Memory B cell (primary cell): ENCODE results near the gene ARHGAP6.

Experiments used
- ATAC-seq: fragments of 150-1000 bp; cut with Tn5 transposase; 2 replicates; pipeline ENCODE4 v1.10.0; 2021; ENCODE audit warnings: low read depth, mild to moderate bottlenecking, moderate library complexity
- DNase-seq, 2 donors: peaks; one replicate each; pipeline ENCODE4 v3.0.0; 2022; ENCODE audit warnings: low spot score in 2 of 2
- H3K27ac Mint-ChIP-seq: one replicate; pipeline ENCODE4 v1.8.0; 2022; ENCODE audit warnings: mild to moderate bottlenecking, moderate library complexity, mixed read lengths
- H3K27me3 Mint-ChIP-seq: one replicate; pipeline ENCODE4 v1.8.0; 2022; ENCODE audit warnings: mixed read lengths
- H3K36me3 Mint-ChIP-seq: one replicate; pipeline ENCODE4 v1.8.0; 2022; ENCODE audit warnings: mild to moderate bottlenecking, mixed read lengths
- H3K4me1 Mint-ChIP-seq: one replicate; pipeline ENCODE4 v1.8.0; 2022; ENCODE audit warnings: mixed read lengths
- H3K4me3 Mint-ChIP-seq: one replicate; pipeline ENCODE4 v1.8.0; 2022; ENCODE audit warnings: mild to moderate bottlenecking, moderate library complexity, mixed read lengths
- H3K9me3 Mint-ChIP-seq: one replicate; pipeline ENCODE4 v1.8.0; 2022; ENCODE audit warnings: mixed read lengths

ARHGAP6 gene

GRCh38 chrX:11422525-11422857 lies 243.2 kb downstream of the ARHGAP6 start:
- no peaks in the 10 kb centered on the region for H3K27me3 Mint-ChIP-seq
- H3K36me3 Mint-ChIP-seq = no peaks in the 10 kb centered on the region
- H3K4me3 Mint-ChIP-seq = no peak overlapping the region
- H3K4me1 Mint-ChIP-seq = peaks cover 22% of the 10 kb centered on the region
- ATAC-seq (no peak), DNase-seq (no peak)
- H3K9me3 Mint-ChIP-seq = no peaks in the 10 kb centered on the region
- H3K27ac Mint-ChIP-seq = peak overlapping the region; percentile 26

- Mint-ChIP-seq H3K4me3 (no peak overlapping the region), H3K27ac (no peak overlapping the region), H3K27me3 (no peaks in the 10 kb centered on the region), H3K36me3 (no peaks in the 10 kb centered on the region), H3K9me3 (no peaks in the 10 kb centered on the region), H3K4me1 (peaks cover 23% of the 10 kb centered on the region)
- ATAC-seq = no peak
- DNase-seq = no peak
Measured at GRCh38 chrX:11421805-11422524, 243.8 kb downstream of the ARHGAP6 start.

- no peaks in the 10 kb centered on the region for H3K27me3 Mint-ChIP-seq
- no peaks in the 10 kb centered on the region for H3K36me3 Mint-ChIP-seq
- H3K27ac Mint-ChIP-seq = no peak overlapping the region
- H3K4me1 Mint-ChIP-seq = peaks cover 16% of the 10 kb centered on the region
- H3K9me3 Mint-ChIP-seq = no peaks in the 10 kb centered on the region
- DNase-seq (no peak), ATAC-seq (no peak)
- H3K4me3 Mint-ChIP-seq = no peak overlapping the region
Measured at GRCh38 chrX:11420851-11421250, 244.9 kb downstream of the ARHGAP6 start.

GRCh38 chrX:11419102-11419501 lies 246.6 kb downstream of the ARHGAP6 start:
- Mint-ChIP-seq H3K27me3 (no peaks in the 10 kb centered on the region), H3K36me3 (no peaks in the 10 kb centered on the region), H3K4me1 (peaks cover 12% of the 10 kb centered on the region), H3K4me3 (no peak overlapping the region), H3K27ac (no peak overlapping the region), H3K9me3 (no peaks in the 10 kb centered on the region)
- ATAC-seq (no peak), DNase-seq (no peak)

GRCh38 chrX:11416600-11416999 lies 249.1 kb downstream of the ARHGAP6 start:
- Mint-ChIP-seq H3K27me3 (no peaks in the 10 kb centered on the region), H3K27ac (no peak overlapping the region), H3K4me1 (peaks cover 2% of the 10 kb centered on the region), H3K36me3 (no peaks in the 10 kb centered on the region), H3K4me3 (no peak overlapping the region), H3K9me3 (no peaks in the 10 kb centered on the region)
- ATAC-seq = no peak
- DNase-seq = no peak

- H3K36me3 Mint-ChIP-seq = peaks cover 2% of the 10 kb centered on the region
- no peak for DNase-seq
Measured at GRCh38 chrX:11414091-11414490, 251.6 kb downstream of the ARHGAP6 start.

GRCh38 chrX:11412715-11413623 lies 252.8 kb downstream of the ARHGAP6 start:
- Mint-ChIP-seq H3K36me3 (peaks cover 2% of the 10 kb centered on the region), H3K4me1 (peaks cover 5% of the 10 kb centered on the region), H3K27ac (no peak overlapping the region), H3K4me3 (no peak overlapping the region), H3K9me3 (no peaks in the 10 kb centered on the region), H3K27me3 (no peaks in the 10 kb centered on the region)
- DNase-seq = no peak
- ATAC-seq = no peak

More at GRCh38 chrX:11414091-11414490, 251.6 kb downstream of the ARHGAP6 start:
- Mint-ChIP-seq H3K4me1 (peaks cover 2% of the 10 kb centered on the region), H3K4me3 (no peak overlapping the region), H3K9me3 (no peaks in the 10 kb centered on the region), H3K27me3 (no peaks in the 10 kb centered on the region), H3K27ac (no peak overlapping the region)
- no peak for ATAC-seq

GRCh38 chrX:11409957-11410356 lies 255.8 kb downstream of the ARHGAP6 start:
- H3K27ac Mint-ChIP-seq = no peak overlapping the region
- peaks cover 13% of the 10 kb centered on the region for H3K4me1 Mint-ChIP-seq
- no peak for ATAC-seq
- no peak for DNase-seq
- H3K9me3 Mint-ChIP-seq = no peaks in the 10 kb centered on the region
- no peak overlapping the region for H3K4me3 Mint-ChIP-seq
- H3K36me3 Mint-ChIP-seq = peaks cover 2% of the 10 kb centered on the region
- H3K27me3 Mint-ChIP-seq = no peaks in the 10 kb centered on the region

- Mint-ChIP-seq H3K27ac (no peak overlapping the region), H3K36me3 (peaks cover 2% of the 10 kb centered on the region), H3K27me3 (no peaks in the 10 kb centered on the region), H3K4me3 (no peak overlapping the region), H3K9me3 (no peaks in the 10 kb centered on the region), H3K4me1 (peaks cover 16% of the 10 kb centered on the region)
- no peak for ATAC-seq
- no peak for DNase-seq
Measured at GRCh38 chrX:11408783-11409182, 256.9 kb downstream of the ARHGAP6 start.

GRCh38 chrX:11408109-11408405 lies 257.7 kb downstream of the ARHGAP6 start:
- DNase-seq = no peak
- ATAC-seq = no peak
- H3K4me3 Mint-ChIP-seq = no peak overlapping the region
- no peaks in the 10 kb centered on the region for H3K9me3 Mint-ChIP-seq
- no peaks in the 10 kb centered on the region for H3K27me3 Mint-ChIP-seq
- peaks cover 16% of the 10 kb centered on the region for H3K4me1 Mint-ChIP-seq
- H3K36me3 Mint-ChIP-seq = peaks cover 2% of the 10 kb centered on the region
- no peak overlapping the region for H3K27ac Mint-ChIP-seq

GRCh38 chrX:11407331-11408108 lies 258.2 kb downstream of the ARHGAP6 start:
- ATAC-seq (no peak), DNase-seq (no peak)
- Mint-ChIP-seq H3K27me3 (no peaks in the 10 kb centered on the region), H3K4me3 (no peak overlapping the region), H3K9me3 (no peaks in the 10 kb centered on the region), H3K4me1 (peaks cover 16% of the 10 kb centered on the region), H3K36me3 (peaks cover 2% of the 10 kb centered on the region), H3K27ac (no peak overlapping the region)

- no peak overlapping the region for H3K4me3 Mint-ChIP-seq
- ATAC-seq (no peak), DNase-seq (no peak)
- no peaks in the 10 kb centered on the region for H3K27me3 Mint-ChIP-seq
- peaks cover 16% of the 10 kb centered on the region for H3K4me1 Mint-ChIP-seq
- H3K27ac Mint-ChIP-seq = no peak overlapping the region
- peaks cover 2% of the 10 kb centered on the region for H3K36me3 Mint-ChIP-seq
- H3K9me3 Mint-ChIP-seq = no peaks in the 10 kb centered on the region
Measured at GRCh38 chrX:11406109-11406765, 259.5 kb downstream of the ARHGAP6 start.

- H3K27ac Mint-ChIP-seq = no peak overlapping the region
- no peaks in the 10 kb centered on the region for H3K27me3 Mint-ChIP-seq
- ATAC-seq = no peak
- H3K9me3 Mint-ChIP-seq = no peaks in the 10 kb centered on the region
- peaks cover 12% of the 10 kb centered on the region for H3K4me1 Mint-ChIP-seq
- no peaks in the 10 kb centered on the region for H3K36me3 Mint-ChIP-seq
- H3K4me3 Mint-ChIP-seq = no peak overlapping the region
- no peak for DNase-seq
Measured at GRCh38 chrX:11403631-11404030, 262.1 kb downstream of the ARHGAP6 start.

GRCh38 chrX:11401966-11402365 lies 263.8 kb downstream of the ARHGAP6 start:
- no peaks in the 10 kb centered on the region for H3K27me3 Mint-ChIP-seq
- ATAC-seq (no peak), DNase-seq (no peak)
- no peak overlapping the region for H3K4me3 Mint-ChIP-seq
- peaks cover 8% of the 10 kb centered on the region for H3K4me1 Mint-ChIP-seq
- H3K9me3 Mint-ChIP-seq = no peaks in the 10 kb centered on the region
- no peaks in the 10 kb centered on the region for H3K36me3 Mint-ChIP-seq
- no peak overlapping the region for H3K27ac Mint-ChIP-seq
